Vagina (tissue), 2 donors: ENCODE measurements around the gene SELENON.

ENCODE experiments used
- CTCF ChIP-seq, 3 experiments: fragments of 450-650 bp in 2 of 3; fragments of 200-600 bp in 1 of 3; sonication (generic) in 1 of 3; IDR thresholded peaks; one replicate each; pipeline ENCODE4 v1.5.1; 2017 to 2019; ENCODE audit warnings: antibody characterized with exemption in 3 of 3, mild to moderate bottlenecking in 2 of 3, moderate library complexity in 2 of 3
- POLR2A ChIP-seq, 2 donors: fragments of 450-650 bp; IDR thresholded peaks; one replicate each; pipeline ENCODE4 v1.6.1; 2017; ENCODE audit warnings: antibody characterized with exemption in 2 of 2, mild to moderate bottlenecking in 2 of 2, moderate library complexity in 2 of 2
- POLR2AphosphoS5 ChIP-seq, 2 donors: sonication (generic); formaldehyde crosslinking; IDR thresholded peaks; one replicate each; pipeline ENCODE4 v1.9.0; 2017; ENCODE audit warnings: antibody characterized with exemption in 2 of 2, mild to moderate bottlenecking in 2 of 2, low read depth in 1 of 2; ENCODE audit not compliant: insufficient read depth in 1 of 2

- no peak for TF ChIP-seq CTCF (IDR thresholded peaks at IDR 0.05)
- no peak for TF ChIP-seq POLR2AphosphoS5 (IDR thresholded peaks at IDR 0.05; ENCODE audit: insufficient read depth in 1 of 2, low read depth in 1 of 2)
- no peak for TF ChIP-seq POLR2A (IDR thresholded peaks at IDR 0.05)
Measured at GRCh38 chr1:25826571-25826970, 26.6 kb downstream of the SELENON start.
